T-helper 17 cell (primary cell): ENCODE results near the gene SLC38A2. TPM values are rescaled to one million over a fixed set of nuclear protein-coding genes. Genes with fewer than 3 reads are reported as not detected.

Experiments
- ATAC-seq: fragments of 150-1000 bp; cut with Tn5 transposase; 2 replicates; pipeline ENCODE4 v1.10.0; 2021; ENCODE audit warnings: mild to moderate bottlenecking, moderate library complexity
- DNase-seq, 3 donors: peaks; one replicate each; pipeline versions ENCODE4 v3.0.0 to v3.0.0-alpha.2; 2020 to 2021
- H3K9me3 ChIP-seq: one replicate; pipeline ENCODE4 v1.7.0; 2013; ENCODE audit warnings: low read length, mild to moderate bottlenecking; ENCODE audit not compliant: control insufficient read depth, poor library complexity, severe bottlenecking
- H3K27ac Mint-ChIP-seq: one replicate; pipeline ENCODE4 v1.8.0; 2022; ENCODE audit warnings: mild to moderate bottlenecking, moderate library complexity, mixed read lengths
- H3K27me3 Mint-ChIP-seq: one replicate; pipeline ENCODE4 v1.8.0; 2022; ENCODE audit warnings: mixed read lengths
- H3K36me3 Mint-ChIP-seq: one replicate; pipeline ENCODE4 v1.8.0; 2022; ENCODE audit warnings: low read depth, mixed read lengths
- H3K4me1 Mint-ChIP-seq: one replicate; pipeline ENCODE4 v1.8.0; 2022; ENCODE audit warnings: mild to moderate bottlenecking, mixed read lengths
- H3K4me3 Mint-ChIP-seq: one replicate; pipeline ENCODE4 v1.8.0; 2022; ENCODE audit warnings: mild to moderate bottlenecking, moderate library complexity, mixed read lengths
- total RNA-seq, 4 donors: library from RNA in 2 of 4; stranded (reverse) in 2 of 4; gene quantifications; one replicate each; pipeline ENCODE4 v1.2.3 and lab custom pipeline; 2022 to 2026

SLC38A2 gene
- total RNA-seq, 2 donors from 2014 or later: 124 to 173 TPM

- H3K27me3 Mint-ChIP-seq: no peaks in the 10 kb centered on the region
Measured at GRCh38 chr12:46368684-46369083, 3.9 kb downstream of the SLC38A2 start.

GRCh38 chr12:46368138-46368537 is 4.4 kb downstream of the SLC38A2 start:
- Mint-ChIP-seq H3K27me3 (no peaks in the 10 kb centered on the region), H3K36me3 (peaks cover 2% of the 10 kb centered on the region), H3K4me1 (peaks cover 43% of the 10 kb centered on the region), H3K27ac (peak overlapping the region; percentile 90), H3K4me3 (no peak overlapping the region)
- no peak for ATAC-seq
- no peaks in the 10 kb centered on the region for H3K9me3 ChIP-seq
- DNase-seq: no peak

More at GRCh38 chr12:46368684-46369083, 3.9 kb downstream of the SLC38A2 start:
- peak overlapping the region; percentile 99 for H3K27ac Mint-ChIP-seq
- H3K4me3 Mint-ChIP-seq: no peak overlapping the region
- H3K36me3 Mint-ChIP-seq: peaks cover 2% of the 10 kb centered on the region
- no peaks in the 10 kb centered on the region for H3K9me3 ChIP-seq
- peaks cover 45% of the 10 kb centered on the region for H3K4me1 Mint-ChIP-seq
- no peak for DNase-seq
- ATAC-seq: no peak

- no peaks in the 10 kb centered on the region for H3K27me3 Mint-ChIP-seq
- peak overlapping the region; percentile 90 for H3K27ac Mint-ChIP-seq
- peaks cover 4% of the 10 kb centered on the region for H3K36me3 Mint-ChIP-seq
- ATAC-seq (no peak), DNase-seq (no peak)
- H3K4me3 Mint-ChIP-seq: peak overlapping the region; percentile 49
- H3K9me3 ChIP-seq: no peaks in the 10 kb centered on the region
- H3K4me1 Mint-ChIP-seq: peaks cover 46% of the 10 kb centered on the region
Measured at GRCh38 chr12:46367351-46368029, 5.1 kb downstream of the SLC38A2 start.

GRCh38 chr12:46366771-46367170 is 5.8 kb downstream of the SLC38A2 start:
- H3K4me1 Mint-ChIP-seq: peaks cover 50% of the 10 kb centered on the region
- H3K9me3 ChIP-seq: no peaks in the 10 kb centered on the region
- H3K4me3 Mint-ChIP-seq: no peak overlapping the region
- ATAC-seq (no peak), DNase-seq (no peak)
- H3K36me3 Mint-ChIP-seq: peaks cover 4% of the 10 kb centered on the region
- H3K27ac Mint-ChIP-seq: peak overlapping the region; percentile 90
- no peaks in the 10 kb centered on the region for H3K27me3 Mint-ChIP-seq

GRCh38 chr12:46365951-46366379 is 6.6 kb downstream of the SLC38A2 start:
- H3K4me1 Mint-ChIP-seq: peaks cover 46% of the 10 kb centered on the region
- no peaks in the 10 kb centered on the region for H3K9me3 ChIP-seq

GRCh38 chr12:46364777-46365580 is 7.6 kb downstream of the SLC38A2 start:
- Mint-ChIP-seq H3K27me3 (no peaks in the 10 kb centered on the region), H3K4me3 (no peak overlapping the region), H3K36me3 (peaks cover 2% of the 10 kb centered on the region), H3K4me1 (peaks cover 36% of the 10 kb centered on the region), H3K27ac (no peak overlapping the region)
- ATAC-seq: no peak
- H3K9me3 ChIP-seq: no peaks in the 10 kb centered on the region
- no peak for DNase-seq

More at GRCh38 chr12:46365951-46366379, 6.6 kb downstream of the SLC38A2 start:
- Mint-ChIP-seq H3K27me3 (no peaks in the 10 kb centered on the region), H3K27ac (peak overlapping the region; percentile 45), H3K4me3 (no peak overlapping the region), H3K36me3 (peaks cover 2% of the 10 kb centered on the region)
- no peak for DNase-seq
- no peak for ATAC-seq

GRCh38 chr12:46364300-46364696 is 8.3 kb downstream of the SLC38A2 start:
- no peaks in the 10 kb centered on the region for H3K27me3 Mint-ChIP-seq
- H3K4me1 Mint-ChIP-seq: peaks cover 31% of the 10 kb centered on the region
- no peak overlapping the region for H3K27ac Mint-ChIP-seq
- H3K9me3 ChIP-seq: no peaks in the 10 kb centered on the region
- H3K4me3 Mint-ChIP-seq: no peak overlapping the region
- ATAC-seq (no peak), DNase-seq (no peak)
- peaks cover 2% of the 10 kb centered on the region for H3K36me3 Mint-ChIP-seq

- H3K27me3 Mint-ChIP-seq: no peaks in the 10 kb centered on the region
- H3K36me3 Mint-ChIP-seq: peaks cover 2% of the 10 kb centered on the region
- DNase-seq (no peak), ATAC-seq (no peak)
- H3K9me3 ChIP-seq: no peaks in the 10 kb centered on the region
- peak overlapping the region; percentile 43 for H3K27ac Mint-ChIP-seq
- peaks cover 30% of the 10 kb centered on the region for H3K4me1 Mint-ChIP-seq
- H3K4me3 Mint-ChIP-seq: no peak overlapping the region
Measured at GRCh38 chr12:46363582-46364299, 8.8 kb downstream of the SLC38A2 start.

- H3K9me3 ChIP-seq: no peaks in the 10 kb centered on the region
- H3K36me3 Mint-ChIP-seq: peaks cover 2% of the 10 kb centered on the region
- peaks cover 28% of the 10 kb centered on the region for H3K4me1 Mint-ChIP-seq
- H3K27ac Mint-ChIP-seq: peak overlapping the region; percentile 43
- H3K27me3 Mint-ChIP-seq: no peaks in the 10 kb centered on the region
- H3K4me3 Mint-ChIP-seq: no peak overlapping the region
- no peak for ATAC-seq
- DNase-seq: no peak
Measured at GRCh38 chr12:46362895-46363581, 9.5 kb downstream of the SLC38A2 start.

GRCh38 chr12:46361667-46362034 is 10.9 kb downstream of the SLC38A2 start:
- no peaks in the 10 kb centered on the region for H3K9me3 ChIP-seq
- peaks cover 2% of the 10 kb centered on the region for H3K36me3 Mint-ChIP-seq
- ATAC-seq (no peak), DNase-seq (no peak)
- peaks cover 25% of the 10 kb centered on the region for H3K4me1 Mint-ChIP-seq
- peak overlapping the region; percentile 84 for H3K27ac Mint-ChIP-seq
- H3K27me3 Mint-ChIP-seq: no peaks in the 10 kb centered on the region
- no peak overlapping the region for H3K4me3 Mint-ChIP-seq

- Mint-ChIP-seq H3K27ac (no peak overlapping the region), H3K27me3 (no peaks in the 10 kb centered on the region), H3K36me3 (peaks cover 2% of the 10 kb centered on the region), H3K4me3 (no peak overlapping the region), H3K4me1 (peaks cover 25% of the 10 kb centered on the region)
- ATAC-seq (no peak), DNase-seq (no peak)
- H3K9me3 ChIP-seq: no peaks in the 10 kb centered on the region
Measured at GRCh38 chr12:46360908-46361666, 11.5 kb downstream of the SLC38A2 start.

GRCh38 chr12:46360370-46360769 is 12.2 kb downstream of the SLC38A2 start:
- DNase-seq (no peak), ATAC-seq (no peak)
- Mint-ChIP-seq H3K4me1 (peaks cover 23% of the 10 kb centered on the region), H3K4me3 (no peak overlapping the region), H3K27ac (no peak overlapping the region), H3K27me3 (no peaks in the 10 kb centered on the region), H3K36me3 (peaks cover 2% of the 10 kb centered on the region)
- H3K9me3 ChIP-seq: no peaks in the 10 kb centered on the region
